Heart left ventricle (tissue), 13 donors: Measurements from ENCODE around the gene PRKAB2.
"Not testable (repeated sequence)": the region's sequence is repeated elsewhere in the genome, so short reads cannot be mapped to it uniquely, and the experiment has no call there.

Experiments used
- CTCF ChIP-seq, 12 donors: fragments of 200-600 bp; sonication (generic) in 4 of 12; IDR thresholded peaks; one replicate each; pipeline versions ENCODE4 v1.5.0 to v1.8.0; 2018 to 2022; ENCODE audit warnings: antibody characterized with exemption in 12 of 12, mild to moderate bottlenecking in 5 of 12
- POLR2A ChIP-seq, 2 donors: fragments of 450-650 bp; IDR thresholded peaks; one replicate each; pipeline ENCODE4 v1.6.1; 2017; ENCODE audit warnings: antibody characterized with exemption in 2 of 2, mild to moderate bottlenecking in 2 of 2, moderate library complexity in 2 of 2
- donor health status: ischemic (EF 13 %, LVEDD 7.1; RV severe dilation, severe dysfunction).
- donor health status: DM: no; HTN: yes; CAD: no.
- donor health status: DM: no; HTN: no; CAD: no.
- donor health status: ischemic (EF 25% LVEDD 6.9; RV normal size, moderate dysfunction).
- donor health status: ischemic (EF 25% LVEDD 5.7; RV mildly dilated, moderate dysfunction).
- donor health status: ischemic (EF 35%, LVEDD 5.7; RV mildly dilated, moderate dysfunction).
- donor health status: nonischemic (EF 11% LVEDD 7.7; RV severe dilation, severe dysfunction).
- donor health status: DM: yes; HTN: yes; CAD: no.
- donor health status: PGD.
- donor health status: ischemic (EF 29% LVEDD 5.4; RV normal size, mild dysfunction).
- donor health status: nonischemic (EF 23%, LVEDD 6.1; RV moderate dilation, normal function).

GRCh38 chr1:147106407-147106881 lies 65.8 kb downstream of the PRKAB2 start:
- TF ChIP-seq POLR2A, CTCF (IDR thresholded peaks at IDR 0.05): not testable (repeated sequence)
